Fibroblast of skin of right quadriceps (primary cell): ENCODE measurements around the gene POP4.
"Not testable (repeated sequence)": the region's sequence is repeated elsewhere in the genome, so short reads cannot be mapped to it uniquely, and the experiment has no call there.

ENCODE experiments used
- DNase-seq: peaks from one replicate; pipeline ENCODE4 v3.0.0-alpha.2; 2013

Gene POP4

DNA sequence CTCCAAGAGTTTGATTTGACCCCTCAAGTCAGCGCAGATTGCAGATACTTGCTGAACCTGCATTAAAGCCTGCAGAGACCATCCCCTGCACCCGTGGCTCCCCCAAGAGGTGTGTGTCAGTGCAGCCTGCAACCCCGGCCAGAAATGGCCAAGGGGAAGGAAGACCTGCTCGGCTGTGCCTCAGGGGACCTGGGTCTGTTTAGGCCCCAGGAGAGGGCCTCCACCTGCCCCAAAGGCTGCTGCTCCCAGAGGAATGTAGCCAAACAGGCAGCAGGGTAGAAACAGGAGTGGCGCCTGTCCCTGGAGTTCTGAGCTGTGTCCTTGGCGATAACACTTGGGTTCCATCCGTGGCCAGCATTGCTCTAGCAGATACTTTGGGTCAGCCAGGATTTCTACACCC, 8.0 kb downstream of the POP4 start:
- DNase-seq: no peak

DNA sequence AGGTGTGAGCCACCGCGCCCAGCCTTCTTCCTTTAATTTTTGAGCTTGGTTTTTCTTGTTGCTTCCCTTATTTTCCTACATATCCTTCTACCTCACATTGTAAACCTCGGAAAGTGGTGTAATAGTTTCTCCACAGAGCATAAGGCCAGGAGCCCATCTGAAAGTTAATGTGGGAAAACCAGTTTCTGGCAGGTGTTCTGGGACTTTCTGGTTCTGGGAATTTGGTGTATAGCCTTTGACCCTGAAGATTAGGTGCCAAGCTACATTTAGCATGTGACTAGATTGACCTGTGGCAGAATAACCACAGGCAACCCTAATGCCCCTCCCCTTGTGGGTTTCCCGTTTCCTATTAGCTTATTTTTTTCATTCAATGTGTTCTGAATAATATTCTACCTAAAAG, 8.7 kb downstream of the POP4 start:
- no peak for DNase-seq

DNA sequence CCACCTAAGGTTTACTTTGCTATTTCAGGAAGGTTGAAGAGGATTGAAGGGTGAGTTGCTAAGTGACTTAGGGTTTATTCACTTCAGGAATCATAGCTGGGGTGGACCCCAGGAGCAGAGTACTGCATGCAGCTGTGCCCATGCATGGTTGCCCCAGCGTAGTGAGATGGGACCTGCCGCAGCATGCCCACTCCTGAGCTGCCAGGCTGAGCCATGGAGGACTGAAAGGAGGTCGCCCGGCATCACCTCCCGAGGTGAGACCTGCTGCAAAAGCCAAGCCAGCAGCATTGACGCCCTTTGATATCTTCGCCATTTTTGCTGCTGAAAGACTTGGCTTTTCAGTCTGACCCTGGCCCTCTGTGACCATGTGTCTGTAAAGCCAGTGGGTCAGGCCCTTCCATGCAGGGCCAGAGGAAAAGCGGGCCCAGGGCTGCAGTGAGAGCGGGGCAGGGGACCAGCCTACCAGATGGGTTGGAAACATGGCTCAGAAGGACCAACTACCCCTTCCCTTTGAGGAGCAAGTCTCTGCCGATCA, 9.9 kb downstream of the POP4 start:
- DNase-seq: no peak

DNA sequence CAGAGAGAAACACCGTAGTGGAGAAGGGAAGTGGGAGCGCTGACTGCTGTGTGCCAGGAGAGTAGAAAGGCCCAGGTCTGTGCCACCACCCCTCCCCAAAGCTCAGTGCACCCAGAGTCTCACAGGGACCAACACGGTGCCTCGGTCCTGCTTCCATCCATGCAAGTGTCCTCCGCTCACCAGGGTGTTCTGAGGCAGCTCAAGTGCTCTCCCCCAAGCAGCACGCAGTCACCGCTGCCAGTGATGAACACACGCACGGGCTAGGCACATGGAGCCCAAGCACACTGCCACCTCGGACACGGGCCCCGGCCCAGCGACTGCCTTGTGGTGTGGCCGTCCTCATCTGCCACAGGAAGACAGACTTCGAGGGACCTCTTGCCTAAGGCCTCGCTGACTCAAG, 10.5 kb downstream of the POP4 start:
- DNase-seq: no peak

DNA sequence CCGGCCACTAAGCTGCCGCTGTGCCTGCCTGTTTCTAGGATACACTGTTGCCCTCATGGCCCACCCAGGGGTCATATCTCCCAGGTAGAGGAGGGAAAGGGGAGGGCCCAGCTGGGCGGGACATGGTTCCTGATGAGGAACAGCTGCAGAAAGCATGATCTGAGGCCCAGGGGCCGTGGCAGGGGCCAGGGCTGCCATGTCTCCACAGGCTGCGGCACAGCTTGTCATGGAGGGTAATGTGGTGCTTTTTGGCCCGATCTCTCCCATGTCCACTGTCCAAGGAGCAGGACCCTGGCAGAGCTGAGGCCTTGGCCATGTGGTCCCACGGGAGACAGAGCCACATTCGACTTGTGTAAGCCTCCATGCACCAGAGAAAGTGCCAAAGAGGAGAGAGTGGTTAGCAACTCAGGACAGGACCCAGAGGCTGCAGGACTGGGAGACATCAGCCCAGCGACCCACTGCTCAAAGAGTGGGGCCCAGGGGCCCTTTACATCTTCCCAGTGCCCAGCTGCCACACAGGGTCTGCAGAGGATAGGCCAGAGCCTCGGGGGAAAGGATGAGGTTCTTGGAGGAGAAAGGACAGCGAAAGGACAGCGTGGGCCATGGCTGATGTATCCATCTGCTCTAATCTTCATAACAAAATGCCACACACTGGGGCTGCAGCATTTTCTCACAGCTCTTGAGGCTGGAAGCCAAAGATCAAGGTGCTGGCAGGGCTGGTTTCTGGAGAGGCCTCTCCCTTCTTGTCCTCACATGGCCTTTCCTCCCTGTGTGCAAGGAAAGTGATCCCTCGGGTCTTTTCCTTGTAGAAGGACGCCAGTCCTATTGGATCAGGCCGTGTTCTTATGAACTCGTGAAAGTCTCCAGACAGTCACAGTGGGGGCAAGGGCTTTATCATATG, 11.5 kb downstream of the POP4 start:
- DNase-seq: no peak

DNA sequence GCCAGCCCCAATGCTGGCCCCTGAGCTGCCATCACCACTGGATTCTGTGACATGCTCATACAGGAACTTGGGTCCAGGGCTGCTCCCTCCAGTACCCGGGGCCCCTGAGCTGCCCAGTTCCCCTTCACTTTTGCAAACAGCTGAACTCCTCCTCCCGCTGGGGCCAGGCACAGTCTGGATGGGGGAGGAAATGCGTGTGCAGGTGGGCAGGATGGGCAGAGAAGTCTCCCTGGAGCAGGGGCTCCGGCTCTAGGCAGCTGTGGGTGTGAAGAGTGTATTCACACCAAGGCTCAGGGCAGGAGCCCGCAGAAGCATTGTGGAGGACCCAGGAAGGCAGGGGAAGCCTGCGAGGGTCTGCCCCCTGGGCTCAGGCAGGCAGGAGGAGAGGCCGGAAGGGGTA, 12.4 kb downstream of the POP4 start:
- DNase-seq: no peak

DNA sequence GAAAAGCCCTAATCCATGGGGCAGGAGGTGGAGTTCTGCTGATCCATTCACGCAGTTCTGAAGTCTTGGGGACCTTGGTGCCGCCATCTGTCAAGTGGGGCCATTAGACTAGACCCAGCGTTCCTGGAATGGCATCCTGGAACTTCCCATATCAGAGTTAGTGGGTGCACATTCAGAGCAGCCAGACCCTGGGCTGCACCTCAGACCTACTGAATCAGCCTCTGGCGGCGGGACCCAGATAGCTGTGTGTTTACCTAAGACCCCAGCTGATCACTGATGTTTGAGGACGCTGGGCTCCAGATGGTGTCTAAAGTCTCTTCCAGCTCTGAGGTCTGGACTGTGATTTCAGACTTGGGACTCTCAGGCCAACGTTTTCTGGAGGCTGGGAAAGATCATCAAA, 12.8 kb downstream of the POP4 start:
- no peak for DNase-seq

DNA sequence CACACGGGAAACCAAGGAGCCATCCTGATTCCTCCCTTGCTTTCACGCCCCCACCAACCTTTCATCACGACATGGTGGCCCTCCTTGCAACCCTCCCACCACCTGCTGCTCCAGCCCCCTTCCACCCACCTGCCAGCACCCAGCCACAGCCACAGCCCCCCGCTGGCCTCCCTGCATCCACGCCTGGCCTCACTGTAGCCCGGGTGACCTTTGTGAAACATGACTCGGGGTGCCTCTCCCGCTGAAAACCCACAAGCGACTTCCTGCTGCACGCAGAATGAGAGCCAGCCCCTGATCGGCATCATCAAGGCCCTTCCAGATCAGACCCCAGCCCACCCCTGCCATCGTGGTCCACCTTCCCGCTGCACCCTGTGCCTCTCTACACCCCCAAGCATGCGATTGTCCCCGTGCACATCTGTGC, 14.9 kb downstream of the POP4 start:
- no peak for DNase-seq

DNA sequence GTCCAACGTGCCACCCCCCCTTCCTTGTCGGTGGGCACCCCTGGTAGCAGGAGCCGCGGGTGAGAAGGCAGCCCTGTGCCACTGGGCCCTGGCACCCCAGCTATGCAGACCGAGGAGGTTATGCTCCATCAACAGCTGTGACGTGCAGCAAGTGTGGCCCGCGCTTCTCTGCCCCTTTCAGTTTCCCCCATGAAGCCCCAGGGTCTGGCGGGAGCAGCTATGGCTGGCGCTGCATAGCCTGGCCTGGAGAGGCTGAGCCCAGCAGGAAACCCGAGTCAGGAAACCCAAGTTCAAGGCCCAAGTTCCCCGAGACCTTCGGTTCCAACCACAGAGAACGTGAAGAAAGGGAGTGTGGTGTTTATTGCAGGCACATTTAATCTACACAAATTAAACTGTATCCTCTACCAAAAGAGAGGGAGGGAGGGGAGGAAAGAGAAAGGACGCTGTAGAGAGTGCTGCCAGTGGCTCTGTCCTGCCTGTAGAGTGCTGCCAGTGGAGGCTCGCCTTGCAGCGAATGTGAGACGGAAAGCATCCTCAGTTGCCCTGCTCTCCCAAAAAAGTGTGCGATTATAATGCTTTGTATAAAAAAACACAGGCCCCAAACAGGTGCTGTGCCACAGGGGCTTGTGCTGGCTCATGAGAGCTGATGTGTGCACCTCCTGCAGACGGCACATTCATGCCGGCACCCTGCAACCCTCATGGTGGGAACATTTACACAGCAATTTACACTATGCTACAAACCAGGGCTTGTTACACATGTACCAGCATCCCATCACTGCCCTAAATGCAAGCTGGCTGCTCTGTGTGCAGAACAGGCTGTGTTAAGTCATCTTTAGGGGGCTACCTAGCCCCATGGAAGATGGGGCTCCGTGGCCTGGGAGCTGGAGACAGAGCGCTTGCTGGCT, 16.3 kb downstream of the POP4 start:
- no peak for DNase-seq

DNA sequence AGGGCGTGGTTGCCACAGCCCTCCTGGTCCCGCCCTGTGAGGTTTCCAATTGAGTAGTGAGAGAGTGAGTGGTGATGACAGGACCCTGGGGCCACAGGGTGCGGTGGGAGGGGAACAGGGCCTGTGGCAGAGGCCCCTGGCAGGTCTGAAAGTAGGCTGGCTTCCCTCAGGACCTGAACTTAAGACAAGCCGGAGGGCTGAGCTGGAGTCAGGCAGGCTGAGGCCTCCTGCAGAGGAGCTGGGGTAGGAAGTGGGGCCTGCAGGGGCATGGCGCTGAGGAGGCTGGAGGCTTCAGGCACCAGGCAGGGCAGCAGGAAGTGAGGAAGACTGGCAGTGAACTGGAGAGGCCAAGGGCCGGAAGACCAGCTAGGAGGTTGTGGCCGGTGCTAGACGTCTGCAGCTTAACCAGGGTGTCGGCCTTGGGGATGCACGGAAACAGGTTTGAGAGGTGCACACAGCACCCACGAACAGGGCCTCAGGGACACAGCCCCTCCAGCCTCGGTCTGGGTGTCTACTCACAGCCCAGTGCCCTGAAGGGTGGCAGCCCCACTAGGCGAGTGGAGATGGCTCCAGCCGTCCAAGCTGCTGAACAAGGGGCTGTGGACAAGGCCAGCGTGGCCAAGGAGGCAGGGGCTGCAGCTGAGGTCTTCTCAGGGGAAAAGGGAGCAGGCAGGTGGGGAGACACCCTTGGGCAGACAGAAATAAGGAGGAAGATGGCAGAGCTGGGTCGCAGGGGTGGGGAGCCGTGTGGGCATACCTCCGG, 17.8 kb downstream of the POP4 start:
- DNase-seq: no peak

DNA sequence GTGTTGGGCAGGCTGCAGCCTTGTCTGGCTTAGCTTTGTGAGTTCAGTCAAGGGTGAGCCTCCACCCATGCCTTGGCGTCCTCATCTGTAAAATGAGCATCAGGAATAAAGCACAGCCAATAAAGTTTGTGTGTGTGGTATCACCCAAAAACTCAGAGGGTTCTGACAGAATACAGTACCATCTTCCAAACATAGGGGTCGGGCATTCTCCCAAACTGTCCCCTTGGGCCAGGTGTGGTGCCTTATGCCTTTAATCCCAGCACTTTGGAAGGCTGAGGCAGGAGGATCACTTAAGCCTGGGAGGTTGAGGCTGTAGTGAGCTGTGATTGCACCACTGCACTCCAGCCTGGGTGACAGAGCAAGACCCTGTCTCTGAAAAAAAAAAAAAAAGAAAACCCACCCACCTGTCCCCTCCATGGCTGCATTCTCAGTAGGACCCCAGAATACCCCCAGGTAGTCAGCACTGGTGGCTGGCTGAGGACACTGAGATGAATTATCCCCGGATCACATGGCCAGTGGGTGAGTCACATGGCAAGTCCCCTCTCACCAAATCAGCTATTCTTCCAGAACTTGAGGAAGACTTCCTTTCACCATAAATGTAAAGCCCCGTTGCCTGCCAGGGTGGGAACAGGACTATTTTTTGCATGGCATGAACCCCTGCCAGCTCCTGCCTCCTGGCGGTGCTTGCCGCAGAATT, 18.6 kb downstream of the POP4 start:
- DNase-seq: no peak

DNA sequence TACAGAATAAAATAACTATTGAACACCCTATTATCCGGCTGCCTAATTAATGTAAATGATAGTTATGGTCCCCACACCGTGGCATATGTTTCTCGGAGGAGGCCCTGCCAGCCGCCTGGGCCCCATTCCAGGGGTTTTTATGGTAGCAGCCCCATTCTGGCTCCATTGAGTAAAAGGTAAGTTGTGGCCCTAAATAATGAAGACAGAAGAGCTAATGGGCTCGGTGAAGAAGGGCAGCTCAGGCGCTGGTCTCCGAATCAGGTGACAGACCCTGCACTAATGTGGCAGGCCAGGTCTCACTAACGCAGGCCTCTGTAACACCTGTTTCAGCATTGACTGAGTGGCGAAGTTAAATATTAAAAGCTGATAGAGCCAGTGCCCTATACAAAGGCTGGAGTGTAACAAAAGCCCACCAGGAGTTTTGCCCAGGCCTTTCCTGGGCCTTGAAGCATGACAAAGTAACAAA, 19.1 kb downstream of the POP4 start:
- DNase-seq: no peak

DNA sequence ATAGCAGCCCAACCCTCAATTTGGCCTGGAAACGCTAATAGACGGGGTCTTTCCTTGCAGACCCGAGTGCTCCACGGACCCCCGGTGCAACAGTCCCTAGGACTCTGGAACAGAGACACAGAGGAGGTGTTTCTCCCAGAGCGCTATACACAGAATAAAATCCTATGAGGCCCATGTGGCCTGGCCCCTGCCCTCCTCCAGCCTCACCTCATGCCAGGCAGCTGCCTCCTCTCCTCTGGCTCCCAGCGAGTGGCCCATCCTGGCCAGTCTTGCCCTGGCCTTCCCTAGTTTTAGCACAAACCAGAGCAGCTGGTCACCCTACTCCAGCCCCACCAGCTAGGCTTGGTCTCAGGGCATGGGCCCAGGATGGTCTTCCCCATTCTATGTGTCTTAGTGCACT, 20.3 kb downstream of the POP4 start:
- DNase-seq: no peak

DNA sequence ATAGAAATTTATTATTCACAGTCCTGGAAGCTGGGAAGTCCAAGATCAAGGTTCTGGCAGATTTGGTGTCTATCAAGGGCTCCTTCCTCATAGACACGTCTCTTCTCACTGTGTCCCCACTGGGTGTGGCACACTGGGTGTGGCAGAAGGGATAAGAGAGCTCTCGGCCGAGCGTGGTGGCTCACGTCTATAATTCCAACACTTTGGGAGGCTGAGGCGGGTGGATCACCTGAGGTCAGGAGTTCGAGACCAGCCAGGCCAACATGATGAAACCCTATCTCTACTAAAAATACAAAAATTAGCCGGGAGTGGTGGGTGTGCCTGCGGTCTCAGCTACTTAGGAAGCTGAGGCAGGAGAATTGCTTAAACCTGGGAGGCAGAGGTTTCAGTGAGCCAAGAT, 20.7 kb downstream of the POP4 start:
- DNase-seq: not testable (repeated sequence)

DNA sequence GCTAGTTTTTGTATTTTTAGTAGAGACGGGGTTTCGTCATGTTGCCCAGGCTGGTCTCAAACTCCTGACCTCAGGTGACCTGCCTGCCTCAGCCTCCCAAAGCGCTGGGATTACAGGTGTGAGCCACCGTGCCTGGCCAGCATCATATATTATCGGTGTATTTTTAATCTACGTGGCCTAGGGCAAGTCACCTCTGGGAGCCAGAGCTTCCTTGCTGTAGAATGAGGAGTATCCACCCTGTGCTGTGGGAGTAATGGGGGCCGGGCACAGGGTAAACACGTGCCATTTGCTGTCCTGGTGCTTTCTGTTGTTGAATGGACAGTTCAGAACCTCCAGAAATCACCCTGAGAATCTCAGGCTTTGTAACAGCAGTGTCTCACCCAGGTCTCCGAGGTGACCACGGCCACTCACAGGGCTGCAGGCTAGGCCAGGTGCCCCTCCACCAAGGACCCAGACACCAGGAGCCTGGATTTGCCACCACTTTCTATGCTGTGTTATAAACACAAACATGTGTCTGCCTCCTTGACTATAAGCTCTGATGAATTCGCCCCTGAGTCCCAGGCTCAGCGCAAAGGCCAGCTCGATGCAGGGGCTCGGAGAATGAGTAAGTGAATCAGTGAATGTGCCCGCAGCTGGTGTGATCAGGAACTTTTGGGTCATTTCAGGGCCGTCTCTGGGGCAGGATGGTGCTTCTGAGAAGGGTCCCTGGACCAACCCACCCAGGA, 22.7 kb downstream of the POP4 start:
- DNase-seq: no peak

DNA sequence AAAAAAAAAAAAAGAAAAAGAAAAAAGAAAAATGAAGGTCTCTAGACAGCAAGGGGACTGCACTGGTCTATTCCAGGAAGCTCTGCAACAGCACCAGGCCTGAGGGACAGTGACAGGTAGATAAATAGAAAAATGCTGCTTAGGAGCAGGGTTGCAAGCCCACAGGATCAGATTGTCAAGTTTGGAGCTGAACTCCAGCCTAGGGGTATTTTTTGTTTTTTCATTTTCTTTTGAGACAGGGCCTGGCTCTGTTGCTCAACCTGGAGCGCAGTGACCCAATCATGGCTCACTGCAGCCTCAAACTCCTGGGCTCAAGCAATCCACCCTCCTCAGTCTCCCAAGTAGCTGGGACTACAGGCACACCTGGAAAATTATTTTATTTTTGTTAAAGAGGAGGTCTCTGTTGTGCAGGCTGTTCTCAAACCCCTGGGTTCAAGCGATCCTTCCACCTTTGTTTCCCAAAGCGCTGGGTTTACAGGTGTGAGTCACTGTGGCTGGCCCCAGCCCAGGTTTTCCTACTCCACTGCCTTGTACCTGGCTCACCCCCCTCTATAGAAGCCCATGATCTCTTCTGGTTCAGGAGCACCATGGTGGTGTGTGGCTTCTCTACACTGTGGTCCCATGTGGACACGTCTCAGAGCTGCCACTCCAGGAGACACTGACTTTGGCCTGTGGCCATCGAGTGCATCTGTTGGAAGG, 23.9 kb downstream of the POP4 start:
- DNase-seq: no peak

DNA sequence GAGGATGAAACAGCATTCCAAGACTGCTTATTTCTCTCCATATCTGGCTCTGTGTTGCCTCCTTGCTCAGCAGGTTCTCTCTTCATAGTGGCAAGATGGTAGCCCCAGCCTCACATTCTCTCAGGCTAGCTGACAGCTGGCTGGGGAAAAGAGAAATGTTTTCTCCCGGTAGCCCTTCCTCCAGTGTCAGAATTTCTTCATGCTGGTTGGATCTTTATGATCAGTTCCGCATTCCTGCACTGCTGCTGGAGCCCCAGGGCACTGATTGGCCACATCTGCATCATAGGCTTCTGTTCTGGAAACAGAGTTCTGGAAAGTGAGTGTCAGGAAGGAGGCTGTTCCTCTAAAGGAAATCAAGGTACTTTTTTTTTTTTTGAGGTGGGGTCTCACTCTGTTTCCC, 24.6 kb downstream of the POP4 start:
- DNase-seq: no peak

DNA sequence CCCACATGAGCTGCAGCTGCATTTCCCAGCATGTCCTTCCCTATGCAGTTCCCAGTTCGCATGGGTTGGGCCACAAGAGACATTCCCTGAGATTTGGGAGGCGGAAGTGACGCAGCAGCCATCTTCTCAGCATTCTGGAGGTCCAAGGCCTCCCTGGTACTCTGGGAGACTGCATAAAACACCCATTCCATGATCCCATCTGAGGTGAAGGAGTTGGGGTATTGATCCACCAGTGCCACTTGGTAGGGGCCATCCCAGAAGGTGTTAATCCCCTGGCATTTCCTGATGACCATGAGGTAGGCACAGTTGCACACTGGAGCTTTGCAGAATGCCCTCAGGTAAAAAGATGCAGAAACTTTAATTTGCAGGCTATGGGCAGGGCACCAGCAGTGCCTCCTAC, 25.4 kb downstream of the POP4 start:
- DNase-seq: no peak

DNA sequence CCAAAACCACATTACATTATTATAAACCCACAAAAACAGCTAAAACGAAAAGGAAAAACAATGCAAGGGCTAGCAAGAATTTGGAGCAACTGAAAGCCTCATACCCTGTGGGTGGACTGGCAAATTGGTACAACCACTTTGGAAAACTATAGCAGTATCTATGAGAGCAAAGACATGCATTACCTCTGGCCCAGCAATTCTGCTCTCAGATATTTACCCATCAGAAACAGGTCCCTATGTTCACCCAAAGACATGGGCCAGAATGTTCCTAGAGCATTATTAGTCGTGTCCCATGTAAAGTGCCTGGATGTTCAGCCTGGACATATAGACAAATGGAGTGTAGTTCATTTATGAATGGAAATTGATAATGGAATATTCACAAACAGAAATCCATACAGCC, 27.9 kb downstream of the POP4 start:
- no peak for DNase-seq

DNA sequence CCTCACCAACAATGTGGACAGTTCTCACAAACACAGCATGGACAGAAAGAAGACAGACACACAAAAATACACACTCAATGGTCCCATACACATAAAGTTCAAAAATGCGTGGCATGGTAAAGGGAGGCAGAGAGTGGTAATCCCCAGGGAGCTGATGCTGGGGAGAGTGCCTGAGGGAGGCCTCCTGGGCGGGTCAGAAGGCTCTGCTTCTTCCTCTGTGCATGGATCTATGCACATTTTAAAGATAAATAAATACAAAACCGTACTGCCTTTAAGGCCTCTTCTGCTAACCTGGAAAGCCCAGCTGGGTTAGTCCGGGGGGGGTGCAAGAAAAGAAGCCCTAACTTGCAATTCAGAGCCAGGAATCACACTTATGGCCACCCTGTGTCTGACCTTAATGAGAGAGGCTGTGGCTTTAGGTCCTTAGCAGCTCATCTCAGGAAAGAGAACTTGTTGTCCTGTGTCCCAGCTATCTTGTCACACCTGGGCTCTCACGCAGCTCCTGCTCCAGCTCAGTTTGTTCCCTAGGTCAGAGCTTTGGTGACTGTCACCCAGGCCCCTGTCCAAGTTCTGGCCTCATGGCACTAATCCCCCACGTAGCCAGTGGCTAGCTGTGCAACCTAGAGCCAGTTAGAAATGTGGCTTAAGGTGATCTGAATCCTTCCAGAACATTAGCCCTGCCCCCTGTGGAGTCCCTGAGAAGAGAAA, 28.5 kb downstream of the POP4 start:
- no peak for DNase-seq
